COLO668 (cell line): Measurements from ENCODE around the gene PLXDC1.

Source experiments
- DNase-seq: peaks from one replicate; lab custom pipeline; 2025; ENCODE audit not compliant: unreplicated experiment; lab: John Stamatoyannopoulos, UW

Gene PLXDC1

GRCh38 chr17:39098588-39098987, 52.8 kb downstream of the PLXDC1 start:
- DNase-seq: no peak

GRCh38 chr17:39097537-39097936, 53.9 kb downstream of the PLXDC1 start:
- no peak for DNase-seq

GRCh38 chr17:39097150-39097519, 54.3 kb downstream of the PLXDC1 start:
- DNase-seq: no peak

- DNase-seq: no peak
Measured at GRCh38 chr17:39096508-39097149, 54.8 kb downstream of the PLXDC1 start.

- DNase-seq: no peak
Measured at GRCh38 chr17:39095309-39095686, 56.1 kb downstream of the PLXDC1 start.

GRCh38 chr17:39094607-39095308, 56.7 kb downstream of the PLXDC1 start:
- DNase-seq: no peak

GRCh38 chr17:39092692-39093230, 58.7 kb downstream of the PLXDC1 start:
- no peak for DNase-seq

GRCh38 chr17:39090908-39091665, 60.4 kb downstream of the PLXDC1 start:
- DNase-seq: no peak

GRCh38 chr17:39090400-39090799, 61.0 kb downstream of the PLXDC1 start:
- DNase-seq: no peak

GRCh38 chr17:39084558-39084957, 66.9 kb downstream of the PLXDC1 start:
- DNase-seq: no peak

GRCh38 chr17:39083270-39083669, 68.2 kb downstream of the PLXDC1 start:
- DNase-seq: no peak

GRCh38 chr17:39082482-39082881, 69.0 kb downstream of the PLXDC1 start:
- DNase-seq: no peak

- DNase-seq: no peak
Measured at GRCh38 chr17:39081851-39082250, 69.6 kb downstream of the PLXDC1 start.

GRCh38 chr17:39080421-39081078, 70.9 kb downstream of the PLXDC1 start:
- no peak for DNase-seq

GRCh38 chr17:39079836-39080235, 71.6 kb downstream of the PLXDC1 start:
- no peak for DNase-seq

- DNase-seq: no peak
Measured at GRCh38 chr17:39077866-39078265, 73.6 kb downstream of the PLXDC1 start.

GRCh38 chr17:39077252-39077651, 74.2 kb downstream of the PLXDC1 start:
- DNase-seq: no peak

- no peak for DNase-seq
Measured at GRCh38 chr17:39074676-39075075, 76.8 kb downstream of the PLXDC1 start.

GRCh38 chr17:39073916-39074315, 77.5 kb downstream of the PLXDC1 start:
- no peak for DNase-seq

- DNase-seq: no peak
Measured at GRCh38 chr17:39073353-39073752, 78.1 kb downstream of the PLXDC1 start.

GRCh38 chr17:39071573-39071972, 79.9 kb downstream of the PLXDC1 start:
- no peak for DNase-seq
